HEK293T (cell line): ENCODE results near the gene GIPC2.

Experiments used
- CTCF ChIA-PET: fragments of 350-600 bp; formaldehyde crosslinking; extraction: SDS; loops from one replicate; lab custom pipeline; 2021; ENCODE audit warnings: antibody characterized with exemption, inconsistent platforms; lab: Yijun Ruan, JAX
- POLR2A ChIA-PET: fragments of 350-600 bp; formaldehyde crosslinking; extraction: SDS; loops from one replicate; lab custom pipeline; 2020; ENCODE audit warnings: antibody characterized with exemption, inconsistent platforms; lab: Yijun Ruan, JAX
- DNase-seq: peaks from one replicate; pipeline ENCODE4 v3.0.0; 2012; ENCODE audit warnings: mixed read lengths; ENCODE audit errors: extremely low spot score
- ARNT ChIP-seq: fragments of 450-650 bp; IDR thresholded peaks from 2 replicates; pipeline ENCODE4 v1.6.1; 2017; ENCODE audit warnings: mild to moderate bottlenecking
- BHLHE40 ChIP-seq: fragments of 450-650 bp; IDR thresholded peaks from 2 replicates; pipeline ENCODE4 v1.6.1; 2016; ENCODE audit warnings: mild to moderate bottlenecking, moderate library complexity, borderline replicate concordance
- CTBP1 ChIP-seq: fragments of 450-650 bp; IDR thresholded peaks from 2 replicates; pipeline ENCODE4 v1.6.1; 2016; ENCODE audit warnings: borderline replicate concordance
- ELF4 ChIP-seq: fragments of 450-650 bp; IDR thresholded peaks from 2 replicates; pipeline ENCODE4 v1.6.1; 2017; ENCODE audit warnings: antibody characterized with exemption
- FOXA1 ChIP-seq: fragments of 450-650 bp; IDR thresholded peaks from 2 replicates; pipeline ENCODE4 v1.6.1; 2016; ENCODE audit warnings: mild to moderate bottlenecking
- FOXK2 ChIP-seq: fragments of 450-650 bp; IDR thresholded peaks from 2 replicates; pipeline ENCODE4 v1.6.1; 2016; ENCODE audit warnings: mild to moderate bottlenecking
- FOXM1 ChIP-seq: fragments of 450-650 bp; IDR thresholded peaks from 2 replicates; pipeline ENCODE4 v1.6.1; 2017; ENCODE audit warnings: mild to moderate bottlenecking, borderline replicate concordance
- HDGF ChIP-seq: fragments of 450-650 bp; IDR thresholded peaks from 2 replicates; pipeline ENCODE4 v1.6.1; 2017; ENCODE audit warnings: antibody characterized with exemption, borderline replicate concordance
- L3MBTL2 ChIP-seq: fragments of 450-650 bp; conservative IDR thresholded peaks from 2 replicates; pipeline ENCODE4 v1.6.1; 2016; ENCODE audit warnings: mild to moderate bottlenecking
- LEF1 ChIP-seq: fragments of 450-650 bp; IDR thresholded peaks from 2 replicates; pipeline ENCODE4 v1.6.1; 2017; ENCODE audit warnings: mild to moderate bottlenecking, borderline replicate concordance
- NFRKB ChIP-seq: fragments of 450-650 bp; IDR thresholded peaks from 2 replicates; pipeline ENCODE4 v1.6.1; 2016; ENCODE audit warnings: mild to moderate bottlenecking, moderate library complexity
- PKNOX1 ChIP-seq: fragments of 450-650 bp; IDR thresholded peaks from 2 replicates; pipeline ENCODE4 v1.6.1; 2016
- SP1 ChIP-seq: fragments of 450-650 bp; IDR thresholded peaks from 2 replicates; pipeline ENCODE4 v1.6.1; 2017
- SUZ12 ChIP-seq: fragments of 450-650 bp; IDR thresholded peaks from 2 replicates; pipeline ENCODE4 v1.6.1; 2016; ENCODE audit warnings: mild to moderate bottlenecking
- TARDBP ChIP-seq: fragments of 450-650 bp; IDR thresholded peaks from 2 replicates; pipeline ENCODE4 v1.6.1; 2016
- ZNF384 ChIP-seq: fragments of 450-650 bp; IDR thresholded peaks from 2 replicates; pipeline ENCODE4 v1.6.1; 2016

The GIPC2 gene

GRCh38 chr1:78004719-78005447 is 40.9 kb upstream of the GIPC2 start, which contains the start of gene DNAJB4:
DNAJB4 (plus strand) TSS chr1:78004939; CDS start chr1:78005111, 172 bp downstream.
- peak; percentile 83 for DNase-seq
- ChIA-PET CTCF (interaction anchor here (0.5 to 1.2 kb wide), 4 partner anchors 9 to 110 kb away, joined by 3 to 10 read pairs (median 3); no protein-coding TSS in a partner anchor), POLR2A (interaction anchor here (0.7 to 3.1 kb wide), 18 partner anchors 9 to 225 kb away, joined by 3 to 83 read pairs (median 4); partner anchors contain the start of genes FUBP1 and MIGA1)
- TF ChIP-seq ARNT (peak; percentile 78), FOXA1 (no peak), SUZ12 (no peak), L3MBTL2 (no peak), PKNOX1 (no peak; the same call in 1 of the 2 replicates), CTBP1 (no peak), TARDBP (no peak), NFRKB (no peak)

GRCh38 chr1:78005448-78005722 is 40.4 kb upstream of the GIPC2 start:
- TF ChIP-seq CTBP1 (no peak), LEF1 (no peak), BHLHE40 (no peak), NFRKB (no peak), PKNOX1 (no peak), FOXA1 (no peak), TARDBP (no peak), SP1 (no peak), HDGF (no peak), L3MBTL2 (no peak), FOXK2 (no peak), ZNF384 (no peak), ELF4 (no peak), ARNT (no peak), FOXM1 (no peak), SUZ12 (no peak)
- ChIA-PET POLR2A (interaction anchor here (1.5 to 3.1 kb wide), 6 partner anchors 10 to 226 kb away, joined by 3 to 83 read pairs (median 5); partner anchors contain the start of genes FUBP1 and MIGA1), CTCF (interaction anchor here (0.5 to 1.2 kb wide), 3 partner anchors 9 to 44 kb away, joined by 3 to 10 read pairs (median 3); no protein-coding TSS in a partner anchor)
- DNase-seq: no peak

- TF ChIP-seq ARNT: no peak
- peak; percentile 21; the same call in 1 of the 2 replicates for TF ChIP-seq FOXK2
- CTCF ChIA-PET: no interaction called here
- DNase-seq: peak; percentile 30
- POLR2A ChIA-PET: interaction anchor here (1.5 to 3.1 kb wide), 5 partner anchors 9 to 226 kb away, joined by 3 to 83 read pairs (median 5); partner anchors contain the start of genes FUBP1 and MIGA1
These were observed 40.0 kb upstream of the GIPC2 start for GRCh38 chr1:78005755-78006154.

DNA sequence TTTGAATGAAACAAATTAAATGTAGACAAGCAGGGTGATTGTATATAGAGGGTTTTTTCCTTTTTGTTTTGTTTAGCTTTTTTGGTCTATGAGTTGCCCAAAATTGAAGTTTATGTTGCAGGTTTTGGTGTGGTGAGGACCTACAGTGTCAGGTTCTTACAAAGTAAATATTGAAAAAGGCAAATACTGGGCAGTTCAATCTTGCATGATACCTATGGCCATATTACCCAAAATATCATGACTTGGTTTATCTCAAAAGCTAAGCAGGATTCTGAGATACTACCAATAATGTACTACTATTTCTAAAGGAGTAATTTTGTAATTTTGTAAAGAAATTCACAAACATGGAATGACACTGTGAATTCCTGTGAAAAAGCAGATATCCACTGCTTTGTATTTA is 39.2 kb upstream of the GIPC2 start:
- no peak for DNase-seq
- no peak for TF ChIP-seq ELF4
- no peak for TF ChIP-seq ZNF384
- no peak for TF ChIP-seq ARNT
- no peak for TF ChIP-seq NFRKB
- no peak for TF ChIP-seq SUZ12
- no peak for TF ChIP-seq LEF1
- TF ChIP-seq FOXA1: no peak
- no peak for TF ChIP-seq PKNOX1
- CTCF ChIA-PET: no interaction called here
- POLR2A ChIA-PET: no interaction called here

GRCh38 chr1:78007677-78008341 is 38.0 kb upstream of the GIPC2 start:
- ChIA-PET CTCF (interaction anchor here (0.8 kb wide), 1 partner anchor 107 kb away, joined by 3 read pairs; no protein-coding TSS in a partner anchor), POLR2A (no interaction called here)
- DNase-seq: no peak
- TF ChIP-seq TARDBP (no peak), ARNT (no peak), CTBP1 (no peak), SUZ12 (no peak), BHLHE40 (no peak), PKNOX1 (no peak), FOXM1 (no peak), L3MBTL2 (no peak), NFRKB (no peak), LEF1 (no peak), ELF4 (no peak), ZNF384 (no peak), SP1 (no peak), FOXK2 (no peak), FOXA1 (no peak), HDGF (no peak)
